ENCODE data around the gene PTBP2. TPM values are rescaled to one million over a fixed set of nuclear protein-coding genes. Genes with fewer than 3 reads are reported as not detected.

The PTBP2 gene
- total and polyA plus RNA-seq, 2 donors (not counting 1 experiment from before 2014, with no cell fraction given) = 18.7 to 33.6 TPM

DNA sequence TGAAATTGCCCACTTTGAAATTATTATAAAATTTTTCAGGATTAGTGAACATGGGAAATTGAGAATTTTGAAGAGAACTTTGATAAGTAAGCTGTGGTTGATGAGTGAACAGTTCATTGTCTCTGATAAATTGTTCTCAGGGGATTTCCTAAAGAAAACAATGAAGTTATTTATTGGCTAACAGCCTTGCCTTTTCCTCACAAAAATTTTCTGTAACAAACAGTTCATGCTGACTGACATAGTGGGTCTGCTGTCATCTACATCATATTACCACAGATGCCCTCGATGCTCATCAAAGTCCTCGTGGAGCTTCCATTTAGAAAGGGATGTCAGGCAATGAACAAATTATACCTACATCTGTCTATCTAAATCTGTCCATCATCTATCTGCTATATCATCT is 113.4 kb downstream of the PTBP2 start:
- H3K9me3 Mint-ChIP-seq (ENCODE audit: insufficient read depth) = no peaks in the 10 kb centered on the region
- no peak overlapping the region for H3K27ac Mint-ChIP-seq
- H3K27me3 ChIP-seq (replicated peaks in 1 of 4; ENCODE audit: control extremely low read depth in 1 of 4, control insufficient read depth in 3 of 4, insufficient read depth in 4 of 4, low read length in 3 of 4) = no peaks in the 10 kb centered on the region
- no peak for DNase-seq
- no peaks in the 10 kb centered on the region for H3K4me1 ChIP-seq (ENCODE audit: control insufficient read depth in 2 of 2, insufficient read depth in 2 of 2, low read length in 2 of 2)
- no peak for TF ChIP-seq EZH2 (IDR thresholded peaks at IDR 0.05; ENCODE audit: borderline replicate concordance, insufficient read depth, low read depth, low read length, poor library complexity, severe bottlenecking)
- TF ChIP-seq, protein P1, sequence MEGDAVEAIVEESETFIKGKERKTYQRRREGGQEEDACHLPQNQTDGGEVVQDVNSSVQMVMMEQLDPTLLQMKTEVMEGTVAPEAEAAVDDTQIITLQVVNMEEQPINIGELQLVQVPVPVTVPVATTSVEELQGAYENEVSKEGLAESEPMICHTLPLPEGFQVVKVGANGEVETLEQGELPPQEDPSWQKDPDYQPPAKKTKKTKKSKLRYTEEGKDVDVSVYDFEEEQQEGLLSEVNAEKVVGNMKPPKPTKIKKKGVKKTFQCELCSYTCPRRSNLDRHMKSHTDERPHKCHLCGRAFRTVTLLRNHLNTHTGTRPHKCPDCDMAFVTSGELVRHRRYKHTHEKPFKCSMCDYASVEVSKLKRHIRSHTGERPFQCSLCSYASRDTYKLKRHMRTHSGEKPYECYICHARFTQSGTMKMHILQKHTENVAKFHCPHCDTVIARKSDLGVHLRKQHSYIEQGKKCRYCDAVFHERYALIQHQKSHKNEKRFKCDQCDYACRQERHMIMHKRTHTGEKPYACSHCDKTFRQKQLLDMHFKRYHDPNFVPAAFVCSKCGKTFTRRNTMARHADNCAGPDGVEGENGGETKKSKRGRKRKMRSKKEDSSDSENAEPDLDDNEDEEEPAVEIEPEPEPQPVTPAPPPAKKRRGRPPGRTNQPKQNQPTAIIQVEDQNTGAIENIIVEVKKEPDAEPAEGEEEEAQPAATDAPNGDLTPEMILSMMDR (IDR thresholded peaks at IDR 0.05) = no peak
- no peak overlapping the region for H3K4me3 ChIP-seq (ENCODE audit: control extremely low read depth in 1 of 5, extremely low read depth in 1 of 5, insufficient read depth in 1 of 5, low read depth in 2 of 5, low read length in 4 of 5)
- H4K20me1 ChIP-seq (ENCODE audit: control insufficient read depth, insufficient read depth, low read length, poor library complexity, severe bottlenecking) = no peaks in the 10 kb centered on the region
- no peak overlapping the region for H3K9ac ChIP-seq (ENCODE audit: low read length)
- no peak for ATAC-seq (ENCODE audit: low read depth)
- no peaks in the 10 kb centered on the region for H3K4me1 Mint-ChIP-seq
- intact Hi-C loops (cut with micrococcal nuclease) = no loop called here
- no peaks in the 10 kb centered on the region for H3K79me2 ChIP-seq (ENCODE audit: control insufficient read depth, insufficient read depth, low read length)
- no peak overlapping the region for H3K27ac ChIP-seq (ENCODE audit: low read length in 2 of 2)
- no peak overlapping the region for H3K4me3 Mint-ChIP-seq
- 95% methylated on average over 2 of the region's 2 CpGs for WGBS (ENCODE audit: insufficient coverage)
- POLR2A ChIA-PET = no interaction called here
- CTCF ChIA-PET = no interaction called here
- no peak overlapping the region for H3K4me2 ChIP-seq (replicated peaks; ENCODE audit: low read depth, low read length, poor library complexity, severe bottlenecking)
- no peaks in the 10 kb centered on the region for H3K27me3 Mint-ChIP-seq
- H3K36me3 ChIP-seq (replicated peaks in 1 of 2; ENCODE audit: control extremely low read depth in 1 of 2, control insufficient read depth in 1 of 2, extremely low read depth in 1 of 2, insufficient read depth in 2 of 2, low read length in 1 of 2) = no peaks in the 10 kb centered on the region
- no peaks in the 10 kb centered on the region for H3K9me3 ChIP-seq (ENCODE audit: control extremely low read depth in 1 of 3, control insufficient read depth in 2 of 3, insufficient read depth in 1 of 3, low read length in 2 of 3)
- no peak overlapping the region for H2AFZ ChIP-seq (ENCODE audit: insufficient read depth, low read depth, low read length, poor library complexity, severe bottlenecking)

- no peaks in the 10 kb centered on the region for H3K4me1 Mint-ChIP-seq
- intact Hi-C loops (cut with micrococcal nuclease) = no loop called here
- no peak overlapping the region for H3K4me3 Mint-ChIP-seq
- DNase-seq (no peak), ATAC-seq (ENCODE audit: low read depth) (no peak)
- ChIA-PET POLR2A (no interaction called here), CTCF (no interaction called here)
- no peaks in the 10 kb centered on the region for H3K79me2 ChIP-seq (ENCODE audit: control insufficient read depth, insufficient read depth, low read length)
- WGBS (ENCODE audit: insufficient coverage) = 100% methylated on average over 2 of the region's 7 CpGs
- no peaks in the 10 kb centered on the region for H3K9me3 Mint-ChIP-seq (ENCODE audit: insufficient read depth)
- no peaks in the 10 kb centered on the region for H3K27me3 Mint-ChIP-seq
- H3K27ac Mint-ChIP-seq = no peak overlapping the region
- TF ChIP-seq, protein P1 (IDR thresholded peaks at IDR 0.05) = no peak
- no peak for TF ChIP-seq EZH2 (IDR thresholded peaks at IDR 0.05; ENCODE audit: borderline replicate concordance, insufficient read depth, low read depth, low read length, poor library complexity, severe bottlenecking)
- H3K9me3 ChIP-seq (ENCODE audit: control extremely low read depth in 1 of 3, control insufficient read depth in 2 of 3, insufficient read depth in 1 of 3, low read length in 2 of 3) = no peaks in the 10 kb centered on the region
- H3K9ac ChIP-seq (ENCODE audit: low read length) = no peak overlapping the region
- H3K4me2 ChIP-seq (replicated peaks; ENCODE audit: low read depth, low read length, poor library complexity, severe bottlenecking) = no peak overlapping the region
- H3K4me1 ChIP-seq (ENCODE audit: control insufficient read depth in 2 of 2, insufficient read depth in 2 of 2, low read length in 2 of 2) = no peaks in the 10 kb centered on the region
- H2AFZ ChIP-seq (ENCODE audit: insufficient read depth, low read depth, low read length, poor library complexity, severe bottlenecking) = no peak overlapping the region
- no peaks in the 10 kb centered on the region for H3K36me3 ChIP-seq (replicated peaks in 1 of 2; ENCODE audit: control extremely low read depth in 1 of 2, control insufficient read depth in 1 of 2, extremely low read depth in 1 of 2, insufficient read depth in 2 of 2, low read length in 1 of 2)
- no peaks in the 10 kb centered on the region for H4K20me1 ChIP-seq (ENCODE audit: control insufficient read depth, insufficient read depth, low read length, poor library complexity, severe bottlenecking)
- no peak overlapping the region for H3K27ac ChIP-seq (ENCODE audit: low read length in 2 of 2)
- no peak overlapping the region for H3K4me3 ChIP-seq (ENCODE audit: control extremely low read depth in 1 of 5, extremely low read depth in 1 of 5, insufficient read depth in 1 of 5, low read depth in 2 of 5, low read length in 4 of 5)
- H3K27me3 ChIP-seq (replicated peaks in 1 of 4; ENCODE audit: control extremely low read depth in 1 of 4, control insufficient read depth in 3 of 4, insufficient read depth in 4 of 4, low read length in 3 of 4) = no peaks in the 10 kb centered on the region
Observed at GRCh38 chr1:96837057-96837780, 115.6 kb downstream of the PTBP2 start.

Data from B cell (primary cell).